ENCODE data around the gene CYCS. TPM values are rescaled to one million over a fixed set of nuclear protein-coding genes. Genes with fewer than 3 reads are reported as not detected.

Gene CYCS
- total RNA-seq, 2 experiments from 2014 or later = 126 to 131 TPM

DNA sequence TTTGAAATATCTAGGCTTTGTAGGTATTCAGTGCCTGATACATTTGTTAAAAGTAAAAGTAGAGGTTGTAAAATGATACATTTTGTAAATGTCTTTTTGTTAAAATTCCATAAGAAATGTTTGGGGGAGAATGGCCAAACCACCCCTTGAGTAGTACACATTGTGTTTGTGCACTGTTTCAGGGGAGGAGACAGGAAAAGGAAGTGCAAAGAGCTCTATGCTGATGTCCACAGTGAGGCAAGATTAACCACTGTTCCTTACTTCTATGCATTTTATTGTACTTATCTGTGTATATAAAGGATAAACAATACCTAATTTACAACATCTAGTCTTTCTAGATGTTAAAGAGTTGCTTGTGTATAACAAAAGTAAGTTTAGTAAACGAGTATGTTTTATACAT lies 7.4 kb upstream of the CYCS start:
- Histone ChIP-seq H3K27ac (ENCODE audit: low read depth in 1 of 2, low read length in 2 of 2) (no peak overlapping the region), H3K36me3 (ENCODE audit: insufficient read depth, low read length) (no peaks in the 10 kb centered on the region), H3K4me3 (ENCODE audit: low read length) (no peak overlapping the region), H3K4me1 (ENCODE audit: insufficient read depth, low read length) (no peaks in the 10 kb centered on the region), H3K27me3 (ENCODE audit: control insufficient read depth in 1 of 2, insufficient read depth in 2 of 2, low read length in 2 of 2) (no peaks in the 10 kb centered on the region), H3K9me3 (ENCODE audit: control insufficient read depth in 1 of 2, insufficient read depth in 1 of 2, low read length in 2 of 2) (no peaks in the 10 kb centered on the region)
- H3K36me3 Mint-ChIP-seq (ENCODE audit: low read depth) = peaks cover 9% of the 10 kb centered on the region
- TF ChIP-seq, protein P1, sequence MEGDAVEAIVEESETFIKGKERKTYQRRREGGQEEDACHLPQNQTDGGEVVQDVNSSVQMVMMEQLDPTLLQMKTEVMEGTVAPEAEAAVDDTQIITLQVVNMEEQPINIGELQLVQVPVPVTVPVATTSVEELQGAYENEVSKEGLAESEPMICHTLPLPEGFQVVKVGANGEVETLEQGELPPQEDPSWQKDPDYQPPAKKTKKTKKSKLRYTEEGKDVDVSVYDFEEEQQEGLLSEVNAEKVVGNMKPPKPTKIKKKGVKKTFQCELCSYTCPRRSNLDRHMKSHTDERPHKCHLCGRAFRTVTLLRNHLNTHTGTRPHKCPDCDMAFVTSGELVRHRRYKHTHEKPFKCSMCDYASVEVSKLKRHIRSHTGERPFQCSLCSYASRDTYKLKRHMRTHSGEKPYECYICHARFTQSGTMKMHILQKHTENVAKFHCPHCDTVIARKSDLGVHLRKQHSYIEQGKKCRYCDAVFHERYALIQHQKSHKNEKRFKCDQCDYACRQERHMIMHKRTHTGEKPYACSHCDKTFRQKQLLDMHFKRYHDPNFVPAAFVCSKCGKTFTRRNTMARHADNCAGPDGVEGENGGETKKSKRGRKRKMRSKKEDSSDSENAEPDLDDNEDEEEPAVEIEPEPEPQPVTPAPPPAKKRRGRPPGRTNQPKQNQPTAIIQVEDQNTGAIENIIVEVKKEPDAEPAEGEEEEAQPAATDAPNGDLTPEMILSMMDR (IDR thresholded peaks at IDR 0.05) = no peak
- no peaks in the 10 kb centered on the region for H3K9me3 Mint-ChIP-seq
- intact Hi-C loops (cut with DNase I, micrococcal nuclease) = no loop called here
- no peak for ATAC-seq (ENCODE audit: poor library complexity)
- H3K27ac Mint-ChIP-seq = no peak overlapping the region
- H3K4me1 Mint-ChIP-seq (ENCODE audit: low read depth) = peaks cover 17% of the 10 kb centered on the region
- DNase-seq = no peak
- POLR2A ChIA-PET = interaction anchor here (1.0 kb wide), 1 partner anchor 311 kb away, joined by 3 read pairs; no protein-coding TSS in a partner anchor
- no peaks in the 10 kb centered on the region for H3K27me3 Mint-ChIP-seq
- H3K4me3 Mint-ChIP-seq = no peak overlapping the region
- CTCF ChIA-PET = interaction anchor here (1.4 kb wide), 1 partner anchor 48 kb away, joined by 3 read pairs; a partner anchor contains a TSS

DNA sequence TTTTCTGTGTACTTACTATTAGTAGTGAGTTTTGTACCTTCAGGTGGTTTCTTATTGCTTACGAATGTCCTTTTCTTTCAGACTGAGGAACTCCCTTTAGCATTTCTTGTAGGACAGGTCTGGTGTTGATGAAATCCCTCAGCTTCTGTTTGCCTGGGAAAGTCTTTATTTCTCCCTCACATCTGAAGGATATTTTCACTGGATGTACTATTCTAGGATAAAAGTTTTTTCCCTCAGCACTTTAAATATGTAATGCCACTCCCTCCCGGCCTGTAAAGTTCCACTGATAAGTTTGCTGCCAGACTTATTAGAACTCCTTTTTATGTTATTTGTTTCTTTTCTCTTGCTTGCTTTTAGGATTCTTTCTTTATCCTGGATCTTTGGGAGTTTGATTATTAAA lies 1.7 kb upstream of the CYCS start:
- Mint-ChIP-seq H3K36me3 (ENCODE audit: low read depth) (peaks cover 35% of the 10 kb centered on the region), H3K27ac (peak overlapping the region; percentile 99), H3K4me3 (peak overlapping the region; percentile 54), H3K27me3 (no peaks in the 10 kb centered on the region), H3K4me1 (ENCODE audit: low read depth) (peaks cover 42% of the 10 kb centered on the region), H3K9me3 (no peaks in the 10 kb centered on the region)
- POLR2A ChIA-PET = interaction anchor here (1.7 to 2.6 kb wide), 2 partner anchors 9 to 52 kb away, joined by 5 to 27 read pairs; a partner anchor contains a TSS
- Histone ChIP-seq H3K4me3 (ENCODE audit: low read length) (no peak overlapping the region), H3K4me1 (ENCODE audit: insufficient read depth, low read length) (peaks cover 14% of the 10 kb centered on the region), H3K36me3 (ENCODE audit: insufficient read depth, low read length) (peaks cover 15% of the 10 kb centered on the region), H3K27me3 (ENCODE audit: control insufficient read depth in 1 of 2, insufficient read depth in 2 of 2, low read length in 2 of 2) (no peaks in the 10 kb centered on the region), H3K9me3 (ENCODE audit: control insufficient read depth in 1 of 2, insufficient read depth in 1 of 2, low read length in 2 of 2) (no peaks in the 10 kb centered on the region), H3K27ac (ENCODE audit: low read depth in 1 of 2, low read length in 2 of 2) (no peak overlapping the region)
- CTCF ChIA-PET = interaction anchor here (0.6 to 3.2 kb wide), 2 partner anchors 15 to 33 kb away, joined by 3 to 18 read pairs; no protein-coding TSS in a partner anchor
- intact Hi-C loops (cut with DNase I, micrococcal nuclease) = loop anchor here in 1 of 2 experiments (5.0 to 10.0 kb wide), 4 partner anchors 738 to 1829 kb away; partner anchors contain the start of genes FAM221A, MALSU1 and TRA2A
- ATAC-seq (ENCODE audit: poor library complexity) (no peak), DNase-seq (no peak)
- TF ChIP-seq, protein P1 (IDR thresholded peaks at IDR 0.05) = no peak

DNA sequence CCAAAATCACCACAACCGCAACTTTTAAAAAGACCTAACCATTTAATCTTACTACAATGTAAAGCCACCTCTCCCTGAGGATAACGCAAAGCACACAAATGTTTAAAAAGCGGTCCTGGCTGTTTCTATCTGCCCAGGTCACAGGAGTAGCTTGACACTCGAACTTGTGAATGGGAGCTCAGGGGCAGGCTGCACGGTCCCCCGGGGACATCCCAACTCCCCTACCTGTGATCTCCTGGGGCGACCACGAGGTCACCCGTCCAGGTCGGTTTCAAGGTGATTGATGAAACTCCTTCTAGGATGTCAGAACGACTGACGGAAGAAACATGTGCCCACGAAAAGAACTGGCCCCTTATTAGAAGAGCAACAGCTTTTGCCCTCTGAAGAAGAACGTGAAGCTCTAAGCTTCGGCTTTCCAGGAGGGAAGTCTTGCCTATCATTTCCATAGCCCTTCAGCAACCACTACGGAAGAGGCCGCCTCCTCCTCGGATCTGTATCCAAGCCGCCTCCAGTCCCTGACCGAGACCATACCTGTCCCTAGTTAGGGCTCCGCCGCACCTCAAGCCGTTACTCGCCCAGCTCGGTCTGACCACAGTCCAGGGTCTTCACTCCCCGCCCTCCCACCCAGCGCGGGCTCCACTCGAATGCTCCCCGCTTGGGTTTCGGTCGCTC lies 459 bp downstream of the CYCS start:
- Histone ChIP-seq H3K27ac (ENCODE audit: low read depth in 1 of 2, low read length in 2 of 2) (peak overlapping the region; percentile 59 to 94), H3K36me3 (ENCODE audit: insufficient read depth, low read length) (peaks cover 33% of the 10 kb centered on the region), H3K4me1 (ENCODE audit: insufficient read depth, low read length) (peaks cover 14% of the 10 kb centered on the region), H3K9me3 (ENCODE audit: control insufficient read depth in 1 of 2, insufficient read depth in 1 of 2, low read length in 2 of 2) (no peaks in the 10 kb centered on the region), H3K4me3 (ENCODE audit: low read length) (peak overlapping the region; percentile 92), H3K27me3 (ENCODE audit: control insufficient read depth in 1 of 2, insufficient read depth in 2 of 2, low read length in 2 of 2) (no peaks in the 10 kb centered on the region)
- Mint-ChIP-seq H3K4me1 (ENCODE audit: low read depth) (peaks cover 40% of the 10 kb centered on the region), H3K4me3 (peak overlapping the region; percentile 99), H3K9me3 (no peaks in the 10 kb centered on the region), H3K27me3 (no peaks in the 10 kb centered on the region), H3K36me3 (ENCODE audit: low read depth) (peaks cover 51% of the 10 kb centered on the region), H3K27ac (peak overlapping the region; percentile 99)
- DNase-seq = peak in 3 of 14 experiments; percentile 1 to 46 (median 12)
- intact Hi-C loops (cut with DNase I, micrococcal nuclease) = loop anchor here (1.0 to 10.0 kb wide), 9 partner anchors 56 to 1827 kb away; partner anchors contain the start of genes FAM221A (in 1 of the 2), MALSU1 (in 1 of the 2), OSBPL3 (in 1 of the 2) and PALS2 (in 1 of the 2)
- POLR2A ChIA-PET = interaction anchor here (0.8 to 2.6 kb wide), 18 partner anchors 11 to 1943 kb away, joined by 3 to 33 read pairs (median 6); partner anchors contain the start of genes NFE2L3, NUP42, OSBPL3 and PALS2
- TF ChIP-seq, protein P1 (IDR thresholded peaks at IDR 0.05) = no peak
- CTCF ChIA-PET = interaction anchor here (1.1 to 3.2 kb wide), 5 partner anchors 26 to 304 kb away, joined by 3 to 18 read pairs (median 6); partner anchors contain the start of gene OSBPL3
- peak; percentile 0 for ATAC-seq (ENCODE audit: poor library complexity)
